Left renal pelvis (tissue), 4 donors: Measurements from ENCODE around the gene RALGAPA2. TPM values are rescaled to one million over a fixed set of nuclear protein-coding genes. Genes with fewer than 3 reads are reported as not detected.

Source experiments
- DNase-seq, 4 donors: peaks; one replicate each; pipeline ENCODE4 v3.0.0-alpha.2; 2013; ENCODE audit warnings: low read depth in 4 of 4, low spot score in 3 of 4
- polyA plus RNA-seq, 4 donors: library from polyadenylated mRNA; unstranded; fragments of 120-200 nt; gene quantifications; one replicate each; pipeline ENCODE4 v1.2.1, GENCODE V29; 2013; ENCODE audit not compliant: insufficient read length in 4 of 4

Gene RALGAPA2
- polyA plus RNA-seq, 4 donors: 8.6 to 21.8 (median 19.4) TPM

GRCh38 chr20:20729563-20729962 lies 17.1 kb upstream of the RALGAPA2 start:
- DNase-seq: no peak

- no peak for DNase-seq
These were observed 9.0 kb upstream of the RALGAPA2 start for GRCh38 chr20:20721489-20721888.

DNA sequence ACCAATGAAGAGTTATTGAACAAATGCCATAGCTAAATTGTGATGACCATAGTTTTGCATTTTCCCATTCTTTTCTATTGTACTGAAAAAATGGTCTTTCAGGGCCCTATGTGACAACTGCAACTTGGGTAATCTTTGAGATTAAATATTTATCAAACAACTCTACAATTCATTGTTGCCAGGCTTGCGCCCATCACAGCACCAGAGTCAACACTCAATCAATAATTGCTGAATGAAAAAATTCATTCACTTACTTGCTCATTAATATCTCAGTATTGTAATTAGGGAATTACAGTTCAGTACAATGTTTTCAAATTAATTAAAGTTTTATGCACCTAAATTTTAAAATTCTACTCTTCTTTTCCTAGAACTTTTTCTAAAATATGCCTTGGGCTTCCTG lies 7.7 kb upstream of the RALGAPA2 start:
- DNase-seq: no peak

- DNase-seq: no peak
These were observed 7.0 kb upstream of the RALGAPA2 start for GRCh38 chr20:20719411-20719810.

GRCh38 chr20:20713244-20713765 lies 861 bp upstream of the RALGAPA2 start:
- no peak for DNase-seq

DNA sequence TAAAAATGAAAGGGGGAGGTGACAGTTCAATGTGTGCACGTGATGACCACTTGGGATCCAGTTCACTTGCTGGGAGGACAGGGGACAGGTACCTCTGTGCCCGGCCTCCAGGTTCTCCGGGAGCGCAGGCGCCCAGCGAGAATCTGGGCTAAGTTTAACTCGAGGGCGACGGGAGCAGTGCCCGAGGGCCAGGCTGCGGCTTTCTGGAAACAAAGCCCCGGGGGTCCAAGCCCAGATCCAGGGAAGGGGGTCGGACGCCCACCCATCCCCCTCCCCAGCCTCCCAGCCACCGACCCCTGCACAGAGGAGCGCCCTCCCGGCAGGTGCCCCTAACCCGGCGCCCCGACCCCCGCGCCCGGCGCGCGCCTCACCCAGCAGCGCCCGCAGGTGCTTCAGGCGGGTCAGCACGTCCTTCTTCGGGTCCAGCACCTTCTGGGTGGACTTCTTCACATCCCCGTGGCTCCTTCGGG lies 405 bp downstream of the RALGAPA2 start:
- no peak for DNase-seq

- no peak for DNase-seq
These were observed 1.0 kb downstream of the RALGAPA2 start for GRCh38 chr20:20711413-20711812.

- no peak for DNase-seq
These were observed 1.8 kb downstream of the RALGAPA2 start for GRCh38 chr20:20710443-20711315.

- no peak for DNase-seq
These were observed 2.6 kb downstream of the RALGAPA2 start for GRCh38 chr20:20709887-20710286.

DNA sequence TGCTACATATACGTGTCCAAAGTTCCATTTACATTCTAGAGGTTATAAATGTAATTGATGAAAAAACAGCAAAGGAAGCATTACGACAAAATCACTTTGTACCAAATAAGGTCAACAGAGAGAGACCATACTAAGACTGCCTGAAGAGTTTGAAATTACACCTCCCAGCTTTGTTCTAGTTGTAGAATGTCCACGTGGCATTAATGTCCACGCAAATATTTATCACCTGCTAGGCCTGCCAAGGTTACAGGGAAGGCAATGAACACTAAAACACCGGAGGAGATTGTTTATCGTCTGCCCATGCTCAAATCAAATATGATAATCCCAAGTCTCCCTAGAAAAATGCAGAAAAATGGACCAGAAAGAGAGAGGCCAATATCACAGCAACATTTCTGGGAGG lies 6.2 kb downstream of the RALGAPA2 start:
- DNase-seq: no peak

DNA sequence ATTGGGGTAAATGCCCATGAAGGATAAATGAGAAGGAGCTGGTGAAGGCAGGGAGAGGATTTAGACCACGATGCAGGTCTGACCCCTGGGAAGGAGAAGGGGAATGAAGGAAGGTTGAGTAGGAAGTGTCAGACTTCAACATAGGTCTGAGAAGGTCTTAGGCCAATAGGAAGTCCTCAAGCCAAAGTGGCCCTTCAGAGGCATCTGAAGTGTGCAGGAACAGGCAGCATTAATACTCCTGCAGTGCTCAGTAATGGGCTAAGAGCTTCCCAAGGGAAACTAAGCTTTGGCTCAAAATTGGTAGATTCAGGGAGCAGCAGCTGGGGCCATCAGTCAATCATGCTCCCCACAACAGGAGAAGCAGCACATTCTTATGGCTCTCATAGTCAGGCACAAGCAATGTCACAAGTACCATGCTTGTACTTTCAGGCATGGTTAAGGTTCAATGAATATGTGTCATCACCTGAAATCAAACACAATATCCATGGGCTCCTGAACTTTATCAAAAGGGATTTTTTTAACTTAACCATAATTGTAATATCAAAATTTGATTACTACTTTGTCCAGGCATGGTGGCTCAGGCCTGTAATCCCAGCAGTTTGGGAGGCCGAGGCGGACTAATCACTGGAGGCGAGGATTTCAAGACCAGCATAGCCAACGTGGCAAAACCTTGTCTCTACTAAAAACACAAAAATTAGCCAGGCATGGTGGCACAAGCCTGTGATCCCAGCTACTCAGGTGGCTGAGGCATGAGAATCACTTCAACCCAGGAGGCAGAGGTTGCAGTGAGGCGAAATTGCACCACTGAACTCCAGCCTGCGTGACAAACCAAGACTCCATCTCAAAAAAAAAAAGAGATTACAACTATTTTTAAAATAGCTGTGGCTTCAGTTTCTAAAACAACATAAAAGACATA lies 9.9 kb downstream of the RALGAPA2 start:
- DNase-seq: no peak

DNA sequence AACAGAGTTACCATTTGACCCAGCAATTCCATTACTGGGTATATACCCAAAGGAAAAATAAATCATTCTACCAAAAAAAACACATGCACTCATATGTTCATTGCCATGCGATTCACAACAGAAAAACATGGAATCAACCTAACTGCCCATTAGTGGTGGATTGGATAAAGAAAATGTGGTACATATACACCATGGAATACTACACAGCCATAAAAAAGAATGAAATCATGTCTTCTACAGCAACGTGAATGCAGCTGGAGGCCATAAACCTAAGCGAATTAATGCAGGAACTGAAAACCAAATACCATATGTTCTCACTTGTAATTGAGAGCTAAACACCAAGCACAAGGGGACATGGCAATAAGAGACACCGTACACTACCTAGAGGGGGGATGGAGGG lies 12.5 kb downstream of the RALGAPA2 start:
- DNase-seq: no peak

- no peak for DNase-seq
These were observed 13.3 kb downstream of the RALGAPA2 start for GRCh38 chr20:20699144-20699543.

DNA sequence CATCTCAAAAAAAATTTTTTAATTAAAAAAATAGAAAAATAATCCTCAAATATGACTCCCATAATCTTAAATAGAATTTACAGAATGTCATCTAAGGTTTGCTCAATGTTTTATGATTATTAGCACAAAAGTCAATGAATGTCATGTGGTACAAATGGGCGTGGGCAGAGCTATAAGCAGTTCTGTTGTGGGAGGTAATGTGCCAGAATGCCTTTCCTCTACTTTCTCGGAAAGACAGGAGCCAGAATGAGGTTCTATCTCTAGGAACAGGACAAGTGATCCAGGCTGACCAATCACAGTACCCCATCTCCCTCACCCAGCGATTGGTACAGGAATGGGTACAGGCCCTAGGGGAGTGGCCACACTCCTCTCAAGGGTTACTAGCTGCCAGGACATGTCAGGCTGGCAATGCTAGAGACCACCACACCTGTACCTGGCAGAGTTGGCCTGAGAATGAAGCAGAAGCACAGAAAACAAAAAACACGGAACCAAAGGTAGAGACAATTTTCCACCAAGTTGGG lies 15.1 kb downstream of the RALGAPA2 start:
- DNase-seq: no peak

DNA sequence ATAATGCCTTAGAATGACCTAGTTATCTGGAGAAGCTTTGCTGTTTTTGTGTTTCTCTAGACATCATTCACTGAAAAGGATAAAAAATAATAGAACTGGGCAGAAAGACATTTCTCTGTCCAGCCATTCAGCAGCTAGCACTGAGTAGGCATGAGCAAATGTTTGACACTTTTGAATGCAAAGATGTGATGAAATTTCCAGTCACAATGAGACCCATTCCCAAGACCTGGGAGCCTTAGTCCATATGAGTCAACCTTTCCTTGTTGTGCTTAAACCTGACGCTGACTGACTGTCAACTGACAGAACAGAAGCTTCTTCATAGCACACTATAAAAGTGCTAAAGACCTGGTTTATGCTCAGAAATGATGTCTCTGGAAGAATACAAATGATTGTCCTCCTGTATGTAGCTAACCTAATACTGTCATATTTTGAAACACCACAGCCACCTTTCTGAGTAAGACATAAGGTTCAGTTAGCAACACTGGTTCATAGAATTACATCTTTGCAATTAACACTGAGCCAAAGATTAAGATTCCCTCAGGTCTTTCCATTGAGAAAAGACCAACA lies 17.1 kb downstream of the RALGAPA2 start:
- DNase-seq: no peak

GRCh38 chr20:20694591-20694990 lies 17.9 kb downstream of the RALGAPA2 start:
- no peak for DNase-seq

DNA sequence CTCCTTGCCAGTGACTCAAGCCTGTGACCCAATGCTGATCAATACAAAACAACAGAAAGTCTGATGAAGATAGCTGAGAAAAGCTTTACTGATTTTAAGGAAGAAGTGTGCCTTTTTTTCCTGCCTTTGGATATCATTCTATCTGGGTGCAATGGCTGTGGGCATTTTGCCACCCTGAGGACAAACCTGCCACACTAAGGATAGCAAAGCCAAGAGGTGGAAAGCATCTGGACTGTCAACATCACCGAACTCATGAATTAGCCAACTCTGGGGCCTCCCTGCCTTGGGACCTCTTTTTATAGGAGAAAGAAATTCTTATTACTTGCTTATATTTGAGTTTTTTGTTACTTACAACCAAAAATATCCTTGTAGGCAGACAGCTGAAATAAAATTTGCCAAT lies 19.9 kb downstream of the RALGAPA2 start:
- DNase-seq: no peak

- no peak for DNase-seq
These were observed 20.8 kb downstream of the RALGAPA2 start for GRCh38 chr20:20691477-20692235.

- DNase-seq: no peak
These were observed 21.6 kb downstream of the RALGAPA2 start for GRCh38 chr20:20690676-20691476.
